Right lobe of liver (tissue), 6 donors: ENCODE data around the gene DCAF15. TPM values are rescaled to one million over a fixed set of nuclear protein-coding genes. Genes with fewer than 3 reads are reported as not detected.

ENCODE experiments used
- ATAC-seq, 4 donors: fragments of 200-7000 bp; cut with Tn5 transposase; one replicate each; pipeline ENCODE4 v1.9.1; 2020; ENCODE audit warnings: mild to moderate bottlenecking in 4 of 4, moderate library complexity in 4 of 4
- DNase-seq, 3 donors: peaks; one replicate each; pipeline ENCODE4 v3.0.0-alpha.2; 2020
- H3K27ac ChIP-seq, 3 donors: fragments of 200-600 bp; one replicate each; pipeline ENCODE4 v1.8.0; 2022
- H3K27me3 ChIP-seq, 2 donors: fragments of 200-600 bp; one replicate each; pipeline ENCODE4 v1.8.0; 2022
- H3K36me3 ChIP-seq, 4 donors: fragments of 200-600 bp; sonication (generic) in 1 of 4; one replicate each; pipeline versions ENCODE4 v1.5.1 to v1.8.0; 2017 to 2022; ENCODE audit warnings: control low read depth in 1 of 4
- H3K4me1 ChIP-seq, 4 donors: fragments of 200-600 bp; sonication (generic) in 1 of 4; one replicate each; pipeline versions ENCODE4 v1.5.1 to v1.8.0; 2017 to 2022; ENCODE audit warnings: control low read depth in 1 of 4
- H3K4me3 ChIP-seq, 3 donors: fragments of 200-600 bp; one replicate each; pipeline ENCODE4 v1.8.0; 2022
- H3K9me3 ChIP-seq, 4 donors: fragments of 200-600 bp; sonication (generic) in 1 of 4; one replicate each; pipeline versions ENCODE4 v1.5.1 to v1.8.0; 2017 to 2022; ENCODE audit warnings: control low read depth in 1 of 4
- POLR2A ChIP-seq: fragments of 450-650 bp; IDR thresholded peaks from one replicate; pipeline ENCODE4 v1.6.1; 2017; ENCODE audit warnings: antibody characterized with exemption, mild to moderate bottlenecking
- WGBS: methylation state at CpG from one replicate; pipeline ENCODE4 v1.1.6; 2018; ENCODE audit warnings: low coverage, low lambda C conversion rate; ENCODE audit not compliant: insufficient coverage; ENCODE audit errors: missing lambda C conversion rate; 5-methylcytosine and 5-hydroxymethylcytosine counted together
- intact Hi-C, 2 donors: fragments of 100-400 bp; cut with DNase I; formaldehyde crosslinking; loops; one replicate each; pipeline versions ENCODE4 v1.11.2 to v1.14.1; 2022
- total RNA-seq, 6 experiments: library from RNA; depleted of rRNA in 2 of 6; stranded (reverse); fragments of >200 nt in 2 of 6; fragmentation: NEBNext Ultra II Directional in 3 of 6; extraction: Animal tissue kit (Norgen Biotek cat#: 25700) in 3 of 6; gene quantifications; one replicate each; pipeline versions ENCODE4 v1.1.0 to v1.2.4, GENCODE V29; 2016 to 2023
- TF ChIP-seq, protein P1 (sequence below), 4 donors: fragments of 200-600 bp in 3 of 4; fragments of 450-650 bp in 1 of 4; IDR thresholded peaks; one replicate each; pipeline versions ENCODE4 v1.5.1 to v1.8.0; 2016 to 2022; ENCODE audit warnings: antibody characterized with exemption in 4 of 4, mild to moderate bottlenecking in 2 of 4
- donor health status: DM: no; HTN: yes; CAD: no.
- donor health status: DM: no; HTN: no; CAD: no.
- donor health status: DM: no; HTN: no; CAD: no.
- donor health status: DM: no; HTN: yes; CAD: no.
- donor health status: DM: no; HTN: yes; CAD: no.

DCAF15 gene
- total RNA-seq, 6 experiments from 2014 or later, result 5.6 to 8.7 (median 7.7) TPM

GRCh38 chr19:13974073-13974472, 21.8 kb downstream of the DCAF15 start:
- no peak for TF ChIP-seq POLR2A
- TF ChIP-seq, protein P1, sequence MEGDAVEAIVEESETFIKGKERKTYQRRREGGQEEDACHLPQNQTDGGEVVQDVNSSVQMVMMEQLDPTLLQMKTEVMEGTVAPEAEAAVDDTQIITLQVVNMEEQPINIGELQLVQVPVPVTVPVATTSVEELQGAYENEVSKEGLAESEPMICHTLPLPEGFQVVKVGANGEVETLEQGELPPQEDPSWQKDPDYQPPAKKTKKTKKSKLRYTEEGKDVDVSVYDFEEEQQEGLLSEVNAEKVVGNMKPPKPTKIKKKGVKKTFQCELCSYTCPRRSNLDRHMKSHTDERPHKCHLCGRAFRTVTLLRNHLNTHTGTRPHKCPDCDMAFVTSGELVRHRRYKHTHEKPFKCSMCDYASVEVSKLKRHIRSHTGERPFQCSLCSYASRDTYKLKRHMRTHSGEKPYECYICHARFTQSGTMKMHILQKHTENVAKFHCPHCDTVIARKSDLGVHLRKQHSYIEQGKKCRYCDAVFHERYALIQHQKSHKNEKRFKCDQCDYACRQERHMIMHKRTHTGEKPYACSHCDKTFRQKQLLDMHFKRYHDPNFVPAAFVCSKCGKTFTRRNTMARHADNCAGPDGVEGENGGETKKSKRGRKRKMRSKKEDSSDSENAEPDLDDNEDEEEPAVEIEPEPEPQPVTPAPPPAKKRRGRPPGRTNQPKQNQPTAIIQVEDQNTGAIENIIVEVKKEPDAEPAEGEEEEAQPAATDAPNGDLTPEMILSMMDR (IDR thresholded peaks at IDR 0.05), result no peak
- no peak overlapping the region for H3K4me3 ChIP-seq
- no peaks in the 10 kb centered on the region for H3K9me3 ChIP-seq
- no peaks in the 10 kb centered on the region for H3K4me1 ChIP-seq
- intact Hi-C loops, result no loop called here
- H3K27ac ChIP-seq, result no peak overlapping the region
- ATAC-seq (no peak), DNase-seq (no peak)
- 79% methylated on average over 11 of the region's 12 CpGs for WGBS
- H3K36me3 ChIP-seq, result peaks cover 0 to 35% (median 9%) of the 10 kb centered on the region in 4 donors
- no peaks in the 10 kb centered on the region for H3K27me3 ChIP-seq

DNA sequence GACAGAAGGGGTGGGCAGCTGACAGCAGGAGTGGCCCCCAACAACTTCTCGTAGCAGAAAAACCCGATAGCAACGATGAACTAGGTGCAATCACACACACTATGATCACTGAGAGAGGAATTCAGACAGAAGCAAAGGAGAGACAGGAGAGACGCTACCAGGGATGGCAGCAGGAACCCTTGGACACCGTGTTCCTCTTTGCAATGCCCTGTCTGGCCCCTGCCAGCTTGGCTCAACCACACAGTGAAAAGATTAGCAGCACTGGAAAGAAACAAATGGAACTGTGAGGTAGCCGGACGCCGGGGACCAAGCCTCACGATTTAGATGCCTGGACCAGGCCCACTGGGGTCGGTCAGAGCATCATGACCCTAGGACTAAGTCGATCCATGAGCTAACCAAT, 23.6 kb downstream of the DCAF15 start:
- H3K4me1 ChIP-seq, result no peaks in the 10 kb centered on the region
- intact Hi-C loops, result no loop called here
- TF ChIP-seq, protein P1 (IDR thresholded peaks at IDR 0.05), result no peak
- no peak for TF ChIP-seq POLR2A
- ATAC-seq (no peak), DNase-seq (no peak)
- no peaks in the 10 kb centered on the region for H3K9me3 ChIP-seq
- H3K27ac ChIP-seq, result no peak overlapping the region
- 80% methylated on average over 7 of the region's 11 CpGs for WGBS
- H3K36me3 ChIP-seq, result peaks cover 0 to 25% (median 8%) of the 10 kb centered on the region in 4 donors
- H3K4me3 ChIP-seq, result no peak overlapping the region
- H3K27me3 ChIP-seq, result no peaks in the 10 kb centered on the region

GRCh38 chr19:13976446-13976845, 24.1 kb downstream of the DCAF15 start:
- H3K4me3 ChIP-seq, result no peak overlapping the region
- H3K4me1 ChIP-seq, result no peaks in the 10 kb centered on the region
- H3K9me3 ChIP-seq, result no peaks in the 10 kb centered on the region
- DNase-seq (no peak), ATAC-seq (no peak)
- TF ChIP-seq POLR2A, result no peak
- TF ChIP-seq, protein P1 (IDR thresholded peaks at IDR 0.05), result no peak
- no peak overlapping the region for H3K27ac ChIP-seq
- WGBS, result 91% methylated on average over 11 of the region's 12 CpGs
- no peaks in the 10 kb centered on the region for H3K27me3 ChIP-seq
- intact Hi-C loops, result no loop called here
- peaks cover 0 to 20% (median 8%) of the 10 kb centered on the region in 4 donors for H3K36me3 ChIP-seq

DNA sequence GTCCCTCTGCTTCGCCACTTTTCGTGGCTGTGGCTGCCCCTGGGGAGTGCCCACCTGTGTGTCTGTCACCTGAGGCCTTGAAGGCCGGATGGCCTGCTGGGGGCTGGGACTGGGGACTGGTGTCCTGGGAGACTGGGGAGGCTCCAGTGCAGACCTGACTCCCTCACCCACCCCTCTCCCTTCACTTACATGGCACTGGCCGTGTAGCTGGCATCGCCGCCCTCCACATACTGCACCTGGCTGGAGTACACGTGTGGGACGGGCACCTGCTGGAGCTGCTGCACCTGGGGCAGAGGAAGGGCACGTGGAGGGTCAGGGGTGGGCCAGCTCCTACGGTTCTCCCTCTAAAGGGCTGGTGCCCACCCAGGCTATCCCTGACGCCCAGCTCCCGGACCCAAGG, 25.5 kb downstream of the DCAF15 start:
- Histone ChIP-seq H3K4me1 (no peaks in the 10 kb centered on the region), H3K27me3 (no peaks in the 10 kb centered on the region), H3K4me3 (no peak overlapping the region), H3K9me3 (no peaks in the 10 kb centered on the region), H3K36me3 (peaks cover 0 to 13% (median 5%) of the 10 kb centered on the region in 4 donors), H3K27ac (no peak overlapping the region)
- intact Hi-C loops, result no loop called here
- WGBS, result 77% methylated on average over 4 of the region's 12 CpGs
- no peak for ATAC-seq
- TF ChIP-seq POLR2A, result no peak
- TF ChIP-seq, protein P1 (IDR thresholded peaks at IDR 0.05), result no peak
- DNase-seq, result no peak
